ENCODE measurements around the gene CDC25B. TPM values are rescaled to one million over a fixed set of nuclear protein-coding genes. Genes with fewer than 3 reads are reported as not detected.
A peak's percentile ranks its signal among the peaks of the same experiment; 100 is the strongest.

The CDC25B gene
- total RNA-seq, 1 experiment from 2014 or later: 69.6 TPM

DNA sequence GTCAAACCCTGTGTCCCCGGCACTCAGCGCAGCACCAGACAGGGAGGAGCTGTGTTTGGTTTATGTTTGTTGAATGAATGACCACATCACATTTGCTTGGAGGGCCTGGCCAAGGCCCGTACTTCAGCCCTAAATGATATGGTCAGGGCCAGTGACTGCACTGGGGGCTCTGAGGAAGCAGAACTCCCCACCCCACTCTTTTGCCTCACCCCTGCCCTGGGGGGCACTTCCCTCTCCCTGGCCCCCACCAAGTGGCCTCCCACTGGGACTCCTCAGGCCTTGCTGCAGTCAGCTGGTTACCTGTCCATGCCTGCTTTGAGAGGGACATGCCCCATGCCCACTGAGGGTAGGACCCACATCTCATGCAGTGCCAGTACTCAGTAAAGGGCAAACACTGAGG lies 31.5 kb upstream of the CDC25B start:
- no peak for DNase-seq
- no peaks in the 10 kb centered on the region for H3K9me3 Mint-ChIP-seq (ENCODE audit: low read depth, unreplicated experiment)
- H3K27ac Mint-ChIP-seq (ENCODE audit: unreplicated experiment): no peak overlapping the region
- BruUV-seq (replicated peaks): no TSS peak
- intact Hi-C loops (cut with micrococcal nuclease; ENCODE audit: unreplicated experiment): no loop called here
- CTCF ChIA-PET: no interaction called here
- peaks cover 33% of the 10 kb centered on the region for H3K36me3 Mint-ChIP-seq (ENCODE audit: insufficient read depth, unreplicated experiment)
- no peak overlapping the region for H3K4me3 Mint-ChIP-seq (ENCODE audit: low read depth, unreplicated experiment)
- H3K4me1 Mint-ChIP-seq (ENCODE audit: low read depth, unreplicated experiment): no peaks in the 10 kb centered on the region
- TF ChIP-seq, protein P1, sequence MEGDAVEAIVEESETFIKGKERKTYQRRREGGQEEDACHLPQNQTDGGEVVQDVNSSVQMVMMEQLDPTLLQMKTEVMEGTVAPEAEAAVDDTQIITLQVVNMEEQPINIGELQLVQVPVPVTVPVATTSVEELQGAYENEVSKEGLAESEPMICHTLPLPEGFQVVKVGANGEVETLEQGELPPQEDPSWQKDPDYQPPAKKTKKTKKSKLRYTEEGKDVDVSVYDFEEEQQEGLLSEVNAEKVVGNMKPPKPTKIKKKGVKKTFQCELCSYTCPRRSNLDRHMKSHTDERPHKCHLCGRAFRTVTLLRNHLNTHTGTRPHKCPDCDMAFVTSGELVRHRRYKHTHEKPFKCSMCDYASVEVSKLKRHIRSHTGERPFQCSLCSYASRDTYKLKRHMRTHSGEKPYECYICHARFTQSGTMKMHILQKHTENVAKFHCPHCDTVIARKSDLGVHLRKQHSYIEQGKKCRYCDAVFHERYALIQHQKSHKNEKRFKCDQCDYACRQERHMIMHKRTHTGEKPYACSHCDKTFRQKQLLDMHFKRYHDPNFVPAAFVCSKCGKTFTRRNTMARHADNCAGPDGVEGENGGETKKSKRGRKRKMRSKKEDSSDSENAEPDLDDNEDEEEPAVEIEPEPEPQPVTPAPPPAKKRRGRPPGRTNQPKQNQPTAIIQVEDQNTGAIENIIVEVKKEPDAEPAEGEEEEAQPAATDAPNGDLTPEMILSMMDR (IDR thresholded peaks at IDR 0.05; ENCODE audit: unreplicated experiment): no peak
- no peaks in the 10 kb centered on the region for H3K27me3 Mint-ChIP-seq (ENCODE audit: unreplicated experiment)

DNA sequence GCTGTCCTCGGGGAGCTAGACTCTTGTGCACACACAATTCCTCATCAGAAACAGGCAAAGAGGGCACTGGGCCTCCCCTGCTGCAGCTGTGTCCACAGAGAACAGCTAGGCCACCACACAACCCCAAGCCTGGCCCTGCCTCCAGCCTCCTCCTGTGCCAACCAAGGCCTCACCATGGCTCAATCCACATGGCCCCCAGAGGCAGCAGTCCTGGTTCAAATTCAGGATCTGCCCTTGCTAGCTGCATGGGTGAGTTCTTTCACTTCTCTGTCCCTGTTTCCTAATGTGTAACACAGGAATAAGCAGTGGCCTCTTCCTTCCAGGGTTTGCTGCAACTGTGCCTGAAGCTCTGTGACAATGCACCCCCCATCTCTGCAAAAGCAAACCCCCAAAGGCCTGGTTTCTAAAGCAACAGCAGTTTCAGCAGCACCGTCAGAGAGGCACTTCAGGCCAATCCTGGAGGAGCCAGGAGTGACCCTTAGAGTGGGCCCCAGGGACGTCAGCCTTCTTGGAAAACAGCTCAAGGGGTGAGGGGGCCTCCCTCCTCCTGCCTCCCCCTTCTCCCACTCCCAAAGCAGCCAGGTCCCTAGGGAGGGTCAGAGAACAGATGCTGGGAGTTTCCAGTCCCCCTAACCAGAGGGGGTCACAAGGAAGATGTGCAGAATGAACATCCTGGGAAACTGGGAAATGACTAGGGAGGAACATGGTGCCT lies 30.8 kb upstream of the CDC25B start:
- Mint-ChIP-seq H3K9me3 (ENCODE audit: low read depth, unreplicated experiment) (no peaks in the 10 kb centered on the region), H3K4me1 (ENCODE audit: low read depth, unreplicated experiment) (no peaks in the 10 kb centered on the region), H3K36me3 (ENCODE audit: insufficient read depth, unreplicated experiment) (peaks cover 29% of the 10 kb centered on the region), H3K27me3 (ENCODE audit: unreplicated experiment) (no peaks in the 10 kb centered on the region), H3K4me3 (ENCODE audit: low read depth, unreplicated experiment) (no peak overlapping the region), H3K27ac (ENCODE audit: unreplicated experiment) (no peak overlapping the region)
- DNase-seq: no peak
- TF ChIP-seq, protein P1 (IDR thresholded peaks at IDR 0.05; ENCODE audit: unreplicated experiment): no peak
- CTCF ChIA-PET: interaction anchor here (0.7 kb wide), 1 partner anchor 202 kb away, joined by 5 read pairs; no protein-coding TSS in a partner anchor
- intact Hi-C loops (cut with micrococcal nuclease; ENCODE audit: unreplicated experiment): no loop called here
- no TSS peak for BruUV-seq (replicated peaks)

DNA sequence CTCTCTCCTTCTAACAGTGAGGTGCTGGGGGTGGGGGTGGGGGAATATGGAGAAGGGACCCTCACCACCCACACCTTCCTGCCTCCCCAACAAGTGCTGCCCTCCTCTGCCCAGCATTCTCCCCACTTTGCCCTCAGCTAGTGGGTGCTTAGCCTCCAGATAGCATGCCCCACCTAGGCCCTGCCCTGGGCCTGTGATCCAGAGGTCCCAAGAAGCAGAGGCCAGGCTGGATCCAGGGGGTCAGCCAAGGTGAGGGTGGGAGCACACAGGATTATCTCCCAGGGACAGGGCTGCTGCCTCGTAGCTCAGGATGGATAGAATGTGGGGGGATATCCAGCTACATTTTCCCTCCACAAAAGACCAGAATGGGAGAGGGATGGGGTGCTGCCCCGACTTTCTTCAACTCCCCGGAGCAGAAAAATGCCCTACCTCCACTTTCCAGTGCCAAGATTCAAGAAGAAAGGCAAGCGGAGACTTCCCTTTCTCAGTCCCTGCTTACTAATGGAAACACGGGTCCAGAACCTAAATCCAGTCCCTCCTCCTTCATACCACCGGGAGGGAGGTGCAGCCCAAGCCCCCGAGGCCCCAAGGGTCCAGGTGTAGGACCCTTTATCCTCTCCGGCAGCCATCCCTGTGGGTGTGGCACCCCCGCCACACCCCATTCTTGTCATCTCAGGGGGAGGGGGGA lies 29.5 kb upstream of the CDC25B start:
- Mint-ChIP-seq H3K27me3 (ENCODE audit: unreplicated experiment) (no peaks in the 10 kb centered on the region), H3K4me3 (ENCODE audit: low read depth, unreplicated experiment) (peak overlapping the region; percentile 78), H3K36me3 (ENCODE audit: insufficient read depth, unreplicated experiment) (peaks cover 29% of the 10 kb centered on the region), H3K27ac (ENCODE audit: unreplicated experiment) (no peak overlapping the region), H3K9me3 (ENCODE audit: low read depth, unreplicated experiment) (no peaks in the 10 kb centered on the region), H3K4me1 (ENCODE audit: low read depth, unreplicated experiment) (no peaks in the 10 kb centered on the region)
- intact Hi-C loops (cut with micrococcal nuclease; ENCODE audit: unreplicated experiment): no loop called here
- DNase-seq: no peak
- no TSS peak for BruUV-seq (replicated peaks)
- TF ChIP-seq, protein P1 (IDR thresholded peaks at IDR 0.05; ENCODE audit: unreplicated experiment): no peak
- CTCF ChIA-PET: interaction anchor here (0.7 kb wide), 1 partner anchor 203 kb away, joined by 5 read pairs; no protein-coding TSS in a partner anchor

DNA sequence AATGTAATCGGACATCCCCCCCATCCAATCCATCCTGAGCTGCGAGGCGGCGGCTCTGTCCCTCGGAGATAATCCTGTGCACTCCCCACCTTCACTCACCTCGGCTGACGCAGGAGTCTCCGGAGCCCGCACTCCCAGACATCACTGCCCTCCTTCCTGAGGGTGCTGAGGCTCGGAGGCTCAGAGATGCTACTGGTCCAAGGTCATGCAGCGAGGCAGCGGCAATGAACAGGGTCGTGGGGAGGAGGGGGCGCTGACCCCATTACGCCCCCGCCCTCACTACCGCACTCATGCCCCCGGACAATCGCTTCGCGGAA lies 29.0 kb upstream of the CDC25B start:
- DNase-seq: no peak
- TF ChIP-seq, protein P1 (IDR thresholded peaks at IDR 0.05; ENCODE audit: unreplicated experiment): no peak
- Mint-ChIP-seq H3K27me3 (ENCODE audit: unreplicated experiment) (no peaks in the 10 kb centered on the region), H3K4me3 (ENCODE audit: low read depth, unreplicated experiment) (peak overlapping the region; percentile 78), H3K9me3 (ENCODE audit: low read depth, unreplicated experiment) (no peaks in the 10 kb centered on the region), H3K36me3 (ENCODE audit: insufficient read depth, unreplicated experiment) (peaks cover 29% of the 10 kb centered on the region), H3K4me1 (ENCODE audit: low read depth, unreplicated experiment) (no peaks in the 10 kb centered on the region), H3K27ac (ENCODE audit: unreplicated experiment) (no peak overlapping the region)
- TSS peak; percentile 56 for BruUV-seq (replicated peaks)
- intact Hi-C loops (cut with micrococcal nuclease; ENCODE audit: unreplicated experiment): no loop called here
- CTCF ChIA-PET: interaction anchor here (0.6 to 1.2 kb wide), 6 partner anchors 14 to 224 kb away, joined by 3 to 5 read pairs (median 4); partner anchors contain the start of genes AP5S1, CDC25B and SPEF1
